HepG2 (cell line): ENCODE measurements around the gene SMIM24.

Experiments used
- POLR2A ChIP-seq, 2 experiments: IDR thresholded peaks; 2 replicates each; pipeline ENCODE4 v1.6.1; 2011; ENCODE audit warnings: low read depth in 2 of 2, low read length in 2 of 2, mild to moderate bottlenecking in 1 of 2, moderate library complexity in 1 of 2; ENCODE audit not compliant: insufficient read depth in 1 of 2
- ZNF431 ChIP-seq: sonication (generic); formaldehyde crosslinking; IDR thresholded peaks from 2 replicates; pipeline ENCODE4 v1.9.0; 2022; ENCODE audit warnings: missing genetic modification reagents, low read depth, mild to moderate bottlenecking, borderline replicate concordance
- ZNF644 ChIP-seq: IDR thresholded peaks from 2 replicates; pipeline ENCODE4 v1.6.1; 2016; ENCODE audit warnings: low read depth
- ZNF775 ChIP-seq: sonication (generic); formaldehyde crosslinking; IDR thresholded peaks from 2 replicates; pipeline ENCODE4 v1.4.0; 2020; ENCODE audit warnings: missing genetic modification reagents, mild to moderate bottlenecking, moderate library complexity, borderline replicate concordance
- TF ChIP-seq, protein P1 (sequence below), 2 experiments: sonication (generic) in 1 of 2; formaldehyde crosslinking in 1 of 2; IDR thresholded peaks; 2 replicates each; pipeline versions ENCODE4 v1.4.0 to v1.6.1; 2018 to 2020; ENCODE audit warnings: missing genetic modification reagents in 2 of 2, borderline replicate concordance in 1 of 2, low read depth in 1 of 2, mild to moderate bottlenecking in 1 of 2, missing biosample characterization in 1 of 2
- TF ChIP-seq, protein P2 (sequence below): sonication (generic); formaldehyde crosslinking; IDR thresholded peaks from 2 replicates; pipeline ENCODE4 v1.5.0; 2020; ENCODE audit warnings: mild to moderate bottlenecking, missing genetic modification reagents
- TF ChIP-seq, protein P3 (sequence below): sonication (generic); formaldehyde crosslinking; IDR thresholded peaks from 2 replicates; pipeline ENCODE4 v1.4.0; 2020; ENCODE audit warnings: missing genetic modification reagents

DNA sequence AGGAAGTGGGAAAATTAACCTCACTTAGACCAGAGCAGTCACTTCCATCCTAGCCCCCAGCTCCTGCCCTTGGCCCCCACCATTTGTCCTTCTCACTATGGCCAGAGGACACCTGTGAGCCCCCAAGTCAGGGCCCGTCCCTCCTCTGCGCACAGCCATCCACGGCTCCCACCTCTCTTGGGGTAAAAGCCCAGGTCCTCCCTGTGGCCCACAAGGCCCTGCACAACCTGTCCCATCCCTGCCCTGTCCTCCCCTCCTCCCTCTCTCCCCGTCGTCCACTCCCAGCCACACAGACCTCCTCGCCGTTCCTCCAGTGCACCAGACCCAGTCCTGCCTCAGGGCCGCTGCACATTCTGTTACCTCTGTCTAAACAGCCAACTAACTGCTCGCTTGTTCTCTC is 53.9 kb downstream of the SMIM24 start:
- TF ChIP-seq POLR2A (IDR thresholded peaks at IDR 0.05; ENCODE audit: insufficient read depth in 1 of 2, low read depth in 2 of 2, low read length in 2 of 2) = no peak
- TF ChIP-seq, protein P1, sequence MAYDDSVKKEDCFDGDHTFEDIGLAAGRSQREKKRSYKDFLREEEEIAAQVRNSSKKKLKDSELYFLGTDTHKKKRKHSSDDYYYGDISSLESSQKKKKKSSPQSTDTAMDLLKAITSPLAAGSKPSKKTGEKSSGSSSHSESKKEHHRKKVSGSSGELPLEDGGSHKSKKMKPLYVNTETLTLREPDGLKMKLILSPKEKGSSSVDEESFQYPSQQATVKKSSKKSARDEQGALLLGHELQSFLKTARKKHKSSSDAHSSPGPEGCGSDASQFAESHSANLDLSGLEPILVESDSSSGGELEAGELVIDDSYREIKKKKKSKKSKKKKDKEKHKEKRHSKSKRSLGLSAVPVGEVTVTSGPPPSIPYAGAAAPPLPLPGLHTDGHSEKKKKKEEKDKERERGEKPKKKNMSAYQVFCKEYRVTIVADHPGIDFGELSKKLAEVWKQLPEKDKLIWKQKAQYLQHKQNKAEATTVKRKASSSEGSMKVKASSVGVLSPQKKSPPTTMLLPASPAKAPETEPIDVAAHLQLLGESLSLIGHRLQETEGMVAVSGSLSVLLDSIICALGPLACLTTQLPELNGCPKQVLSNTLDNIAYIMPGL (CRISPR knock-in tag; IDR thresholded peaks at IDR 0.05; ENCODE audit: borderline replicate concordance in 1 of 2, low read depth in 1 of 2) = no peak
- TF ChIP-seq, protein P2, sequence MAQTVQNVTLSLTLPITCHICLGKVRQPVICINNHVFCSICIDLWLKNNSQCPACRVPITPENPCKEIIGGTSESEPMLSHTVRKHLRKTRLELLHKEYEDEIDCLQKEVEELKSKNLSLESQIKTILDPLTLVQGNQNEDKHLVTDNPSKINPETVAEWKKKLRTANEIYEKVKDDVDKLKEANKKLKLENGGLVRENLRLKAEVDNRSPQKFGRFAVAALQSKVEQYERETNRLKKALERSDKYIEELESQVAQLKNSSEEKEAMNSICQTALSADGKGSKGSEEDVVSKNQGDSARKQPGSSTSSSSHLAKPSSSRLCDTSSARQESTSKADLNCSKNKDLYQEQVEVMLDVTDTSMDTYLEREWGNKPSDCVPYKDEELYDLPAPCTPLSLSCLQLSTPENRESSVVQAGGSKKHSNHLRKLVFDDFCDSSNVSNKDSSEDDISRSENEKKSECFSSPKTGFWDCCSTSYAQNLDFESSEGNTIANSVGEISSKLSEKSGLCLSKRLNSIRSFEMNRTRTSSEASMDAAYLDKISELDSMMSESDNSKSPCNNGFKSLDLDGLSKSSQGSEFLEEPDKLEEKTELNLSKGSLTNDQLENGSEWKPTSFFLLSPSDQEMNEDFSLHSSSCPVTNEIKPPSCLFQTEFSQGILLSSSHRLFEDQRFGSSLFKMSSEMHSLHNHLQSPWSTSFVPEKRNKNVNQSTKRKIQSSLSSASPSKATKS (CRISPR knock-in tag) = no peak
- TF ChIP-seq, protein P3, sequence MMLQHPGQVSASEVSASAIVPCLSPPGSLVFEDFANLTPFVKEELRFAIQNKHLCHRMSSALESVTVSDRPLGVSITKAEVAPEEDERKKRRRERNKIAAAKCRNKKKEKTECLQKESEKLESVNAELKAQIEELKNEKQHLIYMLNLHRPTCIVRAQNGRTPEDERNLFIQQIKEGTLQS (CRISPR knock-in tag) = no peak
- TF ChIP-seq ZNF644 (CRISPR knock-in tag) = no peak
- no peak for TF ChIP-seq ZNF775
- no peak for TF ChIP-seq ZNF431
